D721Med (cell line): ENCODE data around the gene SYCE3.

Experiments
- DNase-seq: peaks from one replicate; pipeline ENCODE4 v3.0.0; 2011; ENCODE audit warnings: low spot score; ENCODE audit not compliant: insufficient read length
- FAIRE-seq: peaks from 2 replicates; lab custom pipeline; 2011; peaks lifted over from hg19 to GRCh38; lab: Jason Lieb, UNC
- CTCF ChIP-seq: IDR thresholded peaks from 2 replicates; pipeline ENCODE4 v1.5.1; 2012; ENCODE audit warnings: mild to moderate bottlenecking, control low read depth; ENCODE audit not compliant: insufficient read depth; ENCODE audit errors: missing control alignments

Gene SYCE3

GRCh38 chr22:50560034-50560433, 2.7 kb downstream of the SYCE3 start:
- TF ChIP-seq CTCF: no peak
- FAIRE-seq: no peak
- no peak for DNase-seq

GRCh38 chr22:50556703-50557102, 6.0 kb downstream of the SYCE3 start:
- no peak for DNase-seq
- no peak for TF ChIP-seq CTCF
- no peak for FAIRE-seq

GRCh38 chr22:50553310-50553709, 9.4 kb downstream of the SYCE3 start:
- no peak for TF ChIP-seq CTCF
- no peak for DNase-seq
- no peak for FAIRE-seq

- DNase-seq (no peak), FAIRE-seq (no peak)
- no peak for TF ChIP-seq CTCF
Observed at GRCh38 chr22:50551160-50551752, 11.5 kb downstream of the SYCE3 start.

- no peak for FAIRE-seq
- DNase-seq: no peak
- TF ChIP-seq CTCF: no peak
Observed at GRCh38 chr22:50550395-50550794, 12.3 kb downstream of the SYCE3 start.

GRCh38 chr22:50548921-50549790, 13.6 kb downstream of the SYCE3 start:
- DNase-seq (no peak), FAIRE-seq (no peak)
- no peak for TF ChIP-seq CTCF
